ENCODE measurements around the gene TBC1D16.

Gene TBC1D16

DNA sequence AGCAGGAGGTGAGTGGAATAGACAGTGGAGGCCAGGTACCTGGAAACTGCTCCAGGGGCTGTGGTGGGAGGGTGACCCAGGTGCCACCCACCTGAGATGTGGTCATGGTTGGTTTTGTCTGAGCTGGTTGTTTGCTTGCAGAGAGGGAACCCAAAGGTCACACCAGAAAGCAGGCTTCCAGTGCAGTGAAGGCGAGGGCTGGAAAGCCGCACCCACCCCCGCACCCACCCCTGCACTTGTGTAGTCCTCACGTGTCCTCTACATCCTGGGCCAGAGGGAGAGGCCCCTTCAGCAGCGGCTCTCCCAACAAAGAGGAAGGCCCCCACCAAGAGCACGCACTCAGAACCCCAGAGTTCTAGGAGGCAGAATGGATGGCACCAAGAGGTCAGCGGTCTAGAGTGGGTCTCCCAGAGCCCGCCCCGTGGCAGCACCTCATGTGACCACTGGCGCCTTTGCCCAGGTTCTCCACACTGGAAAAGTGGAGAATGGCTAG, 103.8 kb downstream of the TBC1D16 start:
- Histone ChIP-seq H3K4me3 (ENCODE audit: low read depth in 1 of 2, low read length in 1 of 2) (no peak overlapping the region), H3K4me1 (ENCODE audit: control insufficient read depth in 1 of 2, insufficient read depth in 1 of 2, low read depth in 1 of 2, low read length in 1 of 2) (peaks cover 0 to 6% of the 10 kb centered on the region in 2 experiments), H3K36me3 (no peaks in the 10 kb centered on the region), H3K9me3 (no peaks in the 10 kb centered on the region), H3K27ac (no peak overlapping the region), H3K27me3 (peaks cover 87% of the 10 kb centered on the region)
- TF ChIP-seq, protein P1, sequence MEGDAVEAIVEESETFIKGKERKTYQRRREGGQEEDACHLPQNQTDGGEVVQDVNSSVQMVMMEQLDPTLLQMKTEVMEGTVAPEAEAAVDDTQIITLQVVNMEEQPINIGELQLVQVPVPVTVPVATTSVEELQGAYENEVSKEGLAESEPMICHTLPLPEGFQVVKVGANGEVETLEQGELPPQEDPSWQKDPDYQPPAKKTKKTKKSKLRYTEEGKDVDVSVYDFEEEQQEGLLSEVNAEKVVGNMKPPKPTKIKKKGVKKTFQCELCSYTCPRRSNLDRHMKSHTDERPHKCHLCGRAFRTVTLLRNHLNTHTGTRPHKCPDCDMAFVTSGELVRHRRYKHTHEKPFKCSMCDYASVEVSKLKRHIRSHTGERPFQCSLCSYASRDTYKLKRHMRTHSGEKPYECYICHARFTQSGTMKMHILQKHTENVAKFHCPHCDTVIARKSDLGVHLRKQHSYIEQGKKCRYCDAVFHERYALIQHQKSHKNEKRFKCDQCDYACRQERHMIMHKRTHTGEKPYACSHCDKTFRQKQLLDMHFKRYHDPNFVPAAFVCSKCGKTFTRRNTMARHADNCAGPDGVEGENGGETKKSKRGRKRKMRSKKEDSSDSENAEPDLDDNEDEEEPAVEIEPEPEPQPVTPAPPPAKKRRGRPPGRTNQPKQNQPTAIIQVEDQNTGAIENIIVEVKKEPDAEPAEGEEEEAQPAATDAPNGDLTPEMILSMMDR (IDR thresholded peaks at IDR 0.05): no peak

DNA sequence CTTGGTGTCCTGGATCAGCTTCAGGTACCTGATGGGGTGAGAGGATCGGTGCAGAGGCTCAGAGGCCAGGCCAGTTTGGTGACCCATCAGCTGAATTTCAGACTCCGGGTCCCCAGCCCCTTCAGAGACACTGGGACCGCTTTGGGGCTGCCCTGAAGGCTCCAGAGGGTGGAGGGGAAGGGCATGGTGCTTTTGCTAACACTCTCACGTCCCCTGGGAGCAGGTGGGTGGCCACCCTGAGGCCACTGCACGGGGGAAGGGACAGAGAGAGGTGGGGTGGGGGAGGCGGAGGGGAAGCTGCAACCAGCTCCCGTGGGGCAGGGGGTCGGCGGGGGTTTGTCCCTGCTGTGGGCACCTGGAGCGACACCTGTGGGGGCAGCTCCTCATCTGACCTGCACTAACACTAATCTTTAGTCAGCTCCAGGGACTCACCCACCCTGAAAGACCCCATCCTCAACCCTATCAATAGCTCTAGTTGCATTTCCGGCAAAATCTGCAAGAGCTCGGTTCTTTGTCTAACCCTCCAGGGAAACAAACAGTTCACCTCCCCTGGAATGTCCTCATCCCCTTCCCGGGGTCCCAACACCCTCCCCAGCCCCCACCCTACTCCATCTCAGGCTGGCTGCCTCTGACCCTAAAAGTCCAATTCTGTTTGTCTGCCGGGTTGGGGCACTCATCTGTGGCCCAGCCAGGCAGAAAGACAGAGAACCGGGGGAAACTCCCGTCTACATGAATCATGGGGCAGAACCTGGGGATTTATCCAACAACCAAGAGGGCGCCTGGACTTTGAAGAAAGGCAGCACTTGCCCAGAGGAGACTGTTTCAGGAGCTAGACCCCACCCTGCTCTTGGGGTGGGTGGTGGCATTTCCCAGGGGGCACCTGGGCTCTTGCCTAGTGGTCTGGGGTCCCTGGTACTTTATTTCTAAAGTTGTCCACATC, 104.5 kb downstream of the TBC1D16 start:
- H3K27me3 ChIP-seq: peaks cover 80% of the 10 kb centered on the region
- no peak overlapping the region for H3K27ac ChIP-seq
- no peak overlapping the region for H3K4me3 ChIP-seq (ENCODE audit: low read depth in 1 of 2, low read length in 1 of 2)
- no peaks in the 10 kb centered on the region for H3K9me3 ChIP-seq
- TF ChIP-seq, protein P1 (IDR thresholded peaks at IDR 0.05): no peak
- peaks cover 0 to 6% of the 10 kb centered on the region in 2 experiments for H3K4me1 ChIP-seq (ENCODE audit: control insufficient read depth in 1 of 2, insufficient read depth in 1 of 2, low read depth in 1 of 2, low read length in 1 of 2)
- no peaks in the 10 kb centered on the region for H3K36me3 ChIP-seq

DNA sequence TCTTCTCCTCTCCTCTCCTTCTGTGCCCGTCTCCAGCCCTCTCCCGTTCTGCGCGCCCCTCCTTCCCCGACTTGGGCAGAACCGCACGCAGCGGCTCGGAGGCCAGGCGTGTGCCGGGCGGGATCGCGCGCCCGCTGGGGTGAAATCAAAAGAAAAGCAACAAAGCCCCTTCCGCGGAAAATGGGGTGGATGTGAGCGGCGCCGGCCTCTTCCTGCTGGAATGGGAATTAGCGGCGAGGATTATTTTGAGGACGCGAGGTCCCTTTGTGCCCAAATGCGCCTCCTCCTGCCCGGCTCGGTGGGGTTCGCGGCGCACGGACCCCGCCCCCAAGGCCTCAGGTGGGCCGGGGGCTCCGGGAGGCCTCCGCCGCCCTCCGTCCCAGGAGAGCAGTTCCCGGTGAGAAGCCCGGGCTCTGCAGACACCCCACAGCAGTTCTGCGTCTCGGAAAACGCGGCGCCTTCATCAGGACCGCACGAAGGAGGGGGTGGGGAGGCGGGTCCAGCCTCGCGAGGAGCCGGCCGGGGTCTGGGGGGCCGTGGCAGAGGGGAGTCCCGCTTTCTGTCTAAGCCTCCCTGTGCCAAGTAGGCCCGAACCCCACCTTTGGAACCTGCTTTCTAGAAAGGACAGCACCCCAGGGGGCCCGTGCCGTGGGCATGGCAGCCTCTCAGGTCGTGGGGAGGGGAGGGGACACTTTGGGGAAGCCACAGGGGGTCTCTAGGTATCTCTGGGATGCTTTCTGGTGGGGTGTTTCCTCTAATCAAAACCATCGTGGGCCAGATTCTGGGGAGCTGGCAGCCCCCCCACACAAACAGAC, 105.4 kb downstream of the TBC1D16 start:
- Histone ChIP-seq H3K4me1 (ENCODE audit: control insufficient read depth in 1 of 2, insufficient read depth in 1 of 2, low read depth in 1 of 2, low read length in 1 of 2) (peaks cover 0 to 6% of the 10 kb centered on the region in 2 experiments), H3K4me3 (ENCODE audit: low read depth in 1 of 2, low read length in 1 of 2) (no peak overlapping the region), H3K9me3 (no peaks in the 10 kb centered on the region), H3K36me3 (no peaks in the 10 kb centered on the region), H3K27me3 (peaks cover 82% of the 10 kb centered on the region), H3K27ac (no peak overlapping the region)
- TF ChIP-seq, protein P1 (IDR thresholded peaks at IDR 0.05): no peak

DNA sequence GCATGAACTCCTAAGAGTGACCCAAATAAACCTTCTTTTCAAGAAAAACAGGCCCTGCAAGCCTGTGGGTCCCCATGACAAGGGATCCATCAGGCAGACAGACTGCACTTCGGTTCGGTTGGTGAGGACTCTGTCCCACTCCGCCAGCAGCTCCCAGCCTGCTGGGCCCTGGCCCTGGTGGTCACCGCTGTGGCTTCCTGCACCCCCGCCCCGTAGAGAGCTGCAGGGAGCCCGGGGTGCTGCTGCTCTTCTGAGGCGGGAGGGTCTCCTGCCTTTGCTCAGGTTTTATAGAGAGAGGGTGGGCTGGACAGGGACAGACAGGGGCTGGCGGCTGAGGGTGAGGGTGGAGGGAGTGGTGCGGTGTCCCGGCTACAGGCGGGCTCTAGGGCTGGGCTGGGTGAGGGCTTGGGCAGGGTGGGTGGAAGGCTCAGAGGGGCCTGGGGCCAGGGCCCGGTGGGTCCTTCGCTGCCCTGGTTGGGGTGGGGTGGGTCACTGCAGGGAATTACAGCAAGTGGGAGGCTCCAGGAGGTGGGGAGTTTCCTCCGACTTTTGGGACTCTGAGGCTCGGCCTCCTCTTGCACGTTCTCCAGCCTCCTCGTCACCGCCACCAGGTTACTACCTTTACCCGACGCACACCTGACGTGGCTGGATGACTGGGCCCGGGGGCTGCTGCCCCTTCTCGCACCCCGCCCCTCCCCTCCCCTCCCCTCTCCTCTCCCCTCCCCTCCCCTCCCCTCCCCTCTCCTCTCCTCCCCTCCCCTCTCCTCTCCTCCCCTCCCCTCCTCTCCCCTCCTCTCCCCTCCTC, 106.2 kb downstream of the TBC1D16 start:
- Histone ChIP-seq H3K4me1 (ENCODE audit: control insufficient read depth in 1 of 2, insufficient read depth in 1 of 2, low read depth in 1 of 2, low read length in 1 of 2) (peaks cover 0 to 6% of the 10 kb centered on the region in 2 experiments), H3K9me3 (no peaks in the 10 kb centered on the region), H3K36me3 (no peaks in the 10 kb centered on the region), H3K27me3 (peaks cover 83% of the 10 kb centered on the region), H3K27ac (no peak overlapping the region), H3K4me3 (ENCODE audit: low read depth in 1 of 2, low read length in 1 of 2) (no peak overlapping the region)
- TF ChIP-seq, protein P1 (IDR thresholded peaks at IDR 0.05): no peak
